ENCODE data around the gene TOMM40.
A peak's percentile ranks its signal among the peaks of the same experiment; 100 is the strongest.

The TOMM40 gene

DNA sequence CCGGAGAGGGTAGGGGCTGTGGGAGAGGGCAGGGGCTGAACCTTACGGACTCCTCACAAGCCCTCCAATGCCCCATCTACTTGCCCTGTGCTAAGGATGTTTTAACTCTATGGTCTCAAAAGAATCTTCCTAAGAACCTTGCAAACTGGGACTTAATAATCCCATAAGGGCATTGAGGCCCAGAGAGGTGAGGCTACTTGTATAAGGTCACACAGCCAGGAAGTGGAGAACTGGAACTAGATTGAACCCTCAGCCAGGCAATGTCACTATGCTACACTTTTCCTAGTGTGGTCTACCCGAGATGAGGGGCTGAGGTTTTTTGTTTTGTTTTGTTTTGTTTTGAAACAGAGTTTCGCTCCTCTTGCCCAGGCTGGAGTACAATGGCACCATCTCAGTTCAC lies 40.5 kb downstream of the TOMM40 start:
- DNase-seq, result no peak

DNA sequence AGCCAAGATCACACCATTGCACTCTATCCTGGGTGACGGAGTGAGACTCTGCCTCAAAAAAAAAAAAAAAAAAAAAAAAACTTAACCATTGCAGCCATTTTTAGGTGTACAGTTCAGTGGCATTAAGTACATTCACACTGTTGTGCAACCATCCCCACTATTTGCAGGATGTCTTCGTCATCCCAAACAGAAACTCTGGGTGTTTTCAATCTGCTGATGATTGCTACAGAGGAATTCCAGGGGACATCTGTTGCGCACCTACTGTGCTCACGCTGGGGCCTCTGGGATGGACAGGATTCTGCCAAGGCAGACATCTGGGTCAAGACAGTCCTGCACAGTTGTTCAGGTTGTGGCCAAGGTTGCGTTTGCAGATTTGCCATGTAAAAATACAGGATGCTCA lies 48.6 kb downstream of the TOMM40 start:
- no peak for DNase-seq

DNA sequence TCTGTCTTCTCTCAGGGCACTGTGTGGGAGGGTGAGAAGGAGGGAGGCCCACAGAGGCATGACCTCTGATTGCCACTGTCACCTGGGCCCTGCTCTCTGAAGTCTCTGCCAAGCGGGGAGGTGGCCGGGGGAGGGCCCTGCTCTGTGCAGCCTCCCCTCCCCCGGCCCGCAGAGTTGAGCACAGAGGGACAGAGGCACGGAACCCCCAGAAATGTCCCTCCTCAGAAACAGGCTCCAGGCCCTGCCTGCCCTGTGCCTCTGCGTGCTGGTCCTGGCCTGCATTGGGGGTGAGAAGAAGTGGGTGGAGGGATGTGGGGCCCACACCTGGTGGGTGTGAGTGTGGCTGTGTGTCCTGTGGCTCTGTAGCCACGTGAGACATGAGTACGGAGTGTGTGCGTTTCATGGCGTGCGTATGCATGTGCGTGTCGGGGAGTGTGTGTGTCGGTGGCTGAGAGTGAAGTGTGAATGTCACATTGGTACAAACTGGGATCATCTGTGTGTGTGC lies 51.1 kb downstream of the TOMM40 start, which contains the start of gene APOC4:
Gene APOC4, plus strand, starts transcription at position 171 of the 505 bp plus-strand sequence. Its CDS starts 41 bp downstream, at position 212.
- DNase-seq, result no peak

DNA sequence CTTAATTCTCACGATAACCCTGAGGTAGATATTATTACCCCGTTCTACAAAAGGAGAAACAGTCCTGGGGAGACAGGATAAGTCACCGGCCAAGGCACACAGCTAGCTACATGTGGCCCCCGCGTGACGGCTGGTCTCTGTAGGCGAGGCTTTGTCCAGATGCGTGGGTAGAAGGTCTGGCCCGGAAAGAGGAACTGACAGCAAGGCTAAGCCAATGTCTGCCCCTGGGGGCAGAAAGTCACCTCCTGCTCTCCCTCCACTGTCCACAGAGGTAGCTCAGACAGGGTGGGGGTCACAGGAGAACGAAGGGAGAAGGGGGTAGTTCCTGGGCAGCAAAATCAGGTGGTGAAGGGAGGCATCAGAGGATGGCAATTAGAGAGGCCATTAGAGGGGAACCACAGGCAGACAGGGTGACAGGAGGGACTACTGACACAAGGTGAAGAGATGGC lies 52.8 kb downstream of the TOMM40 start:
- DNase-seq, result no peak

DNA sequence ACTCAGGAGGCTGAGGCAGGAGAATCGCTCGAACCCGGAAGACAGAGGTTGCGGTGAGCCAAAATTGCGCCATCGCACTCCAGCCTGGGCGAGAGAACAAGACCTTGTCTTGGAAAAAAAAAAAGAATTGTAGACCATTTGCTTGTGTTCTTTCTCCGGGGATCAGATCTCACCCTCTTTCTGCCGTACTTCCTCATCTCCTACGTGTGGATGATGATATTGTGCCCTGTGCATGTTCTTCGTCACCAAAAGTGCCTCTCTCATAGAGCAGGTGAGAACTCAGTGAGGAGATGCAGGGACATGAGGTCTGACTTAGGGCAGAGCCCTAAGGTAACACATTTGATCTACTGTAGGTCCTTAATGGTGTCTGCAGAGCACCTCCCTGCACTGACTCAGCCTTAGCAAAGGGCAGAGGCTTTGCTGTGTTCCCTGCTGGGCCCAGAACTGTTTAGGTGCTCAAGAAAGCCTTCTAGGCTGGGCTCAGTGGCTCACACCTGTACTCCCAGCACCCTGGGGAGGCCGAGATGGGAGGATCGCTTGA lies 56.1 kb downstream of the TOMM40 start:
- no peak for DNase-seq

DNA sequence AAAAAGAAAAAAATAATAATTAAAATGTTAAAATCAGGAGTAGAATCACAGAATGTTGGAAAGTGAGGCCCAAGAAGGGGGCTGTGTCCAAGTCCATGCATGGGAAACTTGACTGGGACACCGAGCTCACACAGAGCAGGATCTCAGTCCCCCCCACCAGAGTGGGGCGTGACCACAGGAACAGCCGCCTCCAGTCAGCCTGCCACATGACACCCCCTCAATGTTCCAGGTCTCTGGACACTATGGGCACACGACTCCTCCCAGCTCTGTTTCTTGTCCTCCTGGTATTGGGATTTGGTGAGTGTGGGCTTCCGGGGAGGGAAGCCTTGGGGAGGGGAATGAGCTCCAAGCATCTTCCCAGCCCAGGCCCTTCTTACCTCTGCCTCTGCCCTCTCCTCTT lies 57.2 kb downstream of the TOMM40 start:
- no peak for DNase-seq

DNA sequence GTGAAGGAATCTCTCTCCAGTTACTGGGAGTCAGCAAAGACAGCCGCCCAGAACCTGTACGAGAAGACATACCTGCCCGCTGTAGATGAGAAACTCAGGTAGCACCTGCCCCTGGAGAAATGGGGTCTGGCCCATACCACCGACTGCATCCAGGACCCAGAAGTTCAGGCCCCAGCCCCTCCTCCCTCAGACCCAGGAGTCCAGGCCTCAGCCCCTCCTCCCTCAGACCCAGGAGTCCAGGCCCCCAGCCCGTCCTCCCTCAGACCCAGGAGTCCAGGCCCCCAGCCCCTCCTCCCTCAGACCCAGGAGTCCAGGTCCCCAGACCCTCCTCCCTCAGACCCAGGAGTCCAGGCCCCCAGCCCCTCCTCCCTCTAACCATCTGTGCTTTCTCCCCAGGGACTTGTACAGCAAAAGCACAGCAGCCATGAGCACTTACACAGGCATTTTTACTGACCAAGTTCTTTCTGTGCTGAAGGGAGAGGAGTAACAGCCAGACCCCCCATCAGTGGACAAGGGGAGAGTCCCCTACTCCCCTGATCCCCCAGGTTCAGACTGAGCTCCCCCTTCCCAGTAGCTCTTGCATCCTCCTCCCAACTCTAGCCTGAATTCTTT lies 57.8 kb downstream of the TOMM40 start:
- no peak for DNase-seq

DNA sequence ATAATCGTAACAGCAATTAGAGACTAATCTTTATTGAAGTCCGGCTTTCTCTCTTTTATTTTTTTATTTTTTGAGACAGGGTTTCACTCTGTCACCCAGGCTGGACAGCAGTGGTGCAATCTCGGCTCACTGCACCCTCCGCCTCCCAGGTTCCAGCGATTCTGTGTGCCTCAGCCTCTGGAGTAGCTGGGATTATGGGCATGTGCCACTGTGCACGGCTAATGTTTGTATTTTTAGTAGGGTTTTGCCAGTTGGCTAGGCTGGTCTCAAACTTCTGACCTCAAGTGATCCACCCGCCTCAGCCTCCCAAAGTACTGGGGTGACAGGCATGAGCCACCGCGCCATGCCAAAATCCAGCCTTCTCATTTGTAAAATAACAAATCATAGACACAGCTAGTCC lies 58.5 kb downstream of the TOMM40 start:
- DNase-seq, result no peak

DNA sequence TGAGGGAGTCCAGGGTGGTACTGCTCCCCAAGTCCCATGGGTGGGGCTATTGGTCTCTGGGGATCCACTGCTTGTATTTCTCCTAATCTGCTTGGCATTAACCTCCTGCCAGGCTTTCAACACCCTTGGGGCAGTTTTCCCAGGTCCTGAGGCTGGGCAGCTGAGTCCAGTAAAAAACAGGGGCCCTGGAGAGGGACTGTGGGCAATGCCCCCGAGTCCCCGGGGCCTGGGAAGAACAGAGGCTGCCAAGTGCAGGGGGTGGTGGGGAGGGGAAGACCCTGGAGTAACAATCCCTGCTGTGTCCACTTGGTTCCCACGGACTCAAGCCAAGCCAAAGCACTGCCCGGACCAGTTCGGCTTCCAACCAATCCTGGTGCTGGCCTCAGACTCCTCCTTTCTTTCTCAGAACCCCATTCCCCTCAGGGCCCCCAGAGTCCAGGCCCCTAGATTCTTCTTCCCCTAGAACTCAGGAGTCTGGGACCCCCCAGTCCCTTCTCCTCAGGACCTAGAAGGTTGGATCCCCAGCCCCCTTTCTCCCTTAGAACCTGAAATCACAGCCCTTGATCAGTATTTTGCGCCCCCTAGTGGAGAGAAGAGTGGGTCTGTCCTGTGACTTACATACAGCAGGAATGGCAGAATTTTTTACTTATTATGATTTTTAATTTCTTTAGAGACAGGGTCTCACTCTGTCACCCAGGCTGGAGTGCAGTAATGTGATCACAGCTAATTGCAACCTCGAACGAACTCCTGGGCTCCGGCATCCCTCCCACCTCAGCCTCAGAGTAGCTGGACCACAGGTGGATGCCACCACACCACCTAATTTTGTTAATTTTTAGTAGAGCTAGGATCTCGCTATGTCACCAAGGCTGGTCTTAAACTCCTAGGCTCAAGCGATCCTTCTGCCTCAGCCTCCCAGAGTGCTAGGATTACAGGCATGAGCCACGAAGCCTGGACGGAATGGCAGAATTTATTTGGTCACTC lies 60.4 kb downstream of the TOMM40 start:
- peak; percentile 77 for DNase-seq
